ENCODE measurements around the gene GSTM5.
"Not testable (repeated sequence)": the region's sequence is repeated elsewhere in the genome, so short reads cannot be mapped to it uniquely, and the experiment has no call there.

GSTM5 gene

GRCh38 chr1:109697861-109698260, 14.2 kb upstream of the GSTM5 start:
- not testable (repeated sequence) for DNase-seq

- DNase-seq: not testable (repeated sequence)
These were observed 9.1 kb upstream of the GSTM5 start for GRCh38 chr1:109702940-109703339.

GRCh38 chr1:109704173-109704572, 7.9 kb upstream of the GSTM5 start:
- no peak for DNase-seq

- no peak for DNase-seq
These were observed 6.6 kb upstream of the GSTM5 start for GRCh38 chr1:109705411-109705810.

GRCh38 chr1:109708949-109709348, 3.1 kb upstream of the GSTM5 start:
- DNase-seq: not testable (repeated sequence)

- DNase-seq: not testable (repeated sequence)
These were observed 2.2 kb upstream of the GSTM5 start for GRCh38 chr1:109709822-109710221.

GRCh38 chr1:109712321-109712864, 342 bp downstream of the GSTM5 start:
- DNase-seq: no peak

GRCh38 chr1:109713636-109714035, 1.6 kb downstream of the GSTM5 start:
- no peak for DNase-seq

GRCh38 chr1:109714661-109715372, 2.8 kb downstream of the GSTM5 start:
- DNase-seq: no peak

- no peak for DNase-seq
These were observed 4.1 kb downstream of the GSTM5 start for GRCh38 chr1:109716121-109716520.

GRCh38 chr1:109716570-109717090, 4.6 kb downstream of the GSTM5 start:
- DNase-seq: no peak

GRCh38 chr1:109717729-109718128, 5.7 kb downstream of the GSTM5 start:
- no peak for DNase-seq

- DNase-seq: no peak
These were observed 6.4 kb downstream of the GSTM5 start for GRCh38 chr1:109718495-109718894.

- no peak for DNase-seq
These were observed 7.3 kb downstream of the GSTM5 start for GRCh38 chr1:109719337-109719837.

GRCh38 chr1:109721042-109721441, 9.0 kb downstream of the GSTM5 start:
- no peak for DNase-seq

- DNase-seq: no peak
These were observed 9.9 kb downstream of the GSTM5 start for GRCh38 chr1:109721971-109722370.

GRCh38 chr1:109722908-109723691, 11.0 kb downstream of the GSTM5 start:
- no peak for DNase-seq

- no peak for DNase-seq
These were observed 12.9 kb downstream of the GSTM5 start for GRCh38 chr1:109724933-109725332.

- DNase-seq: no peak
These were observed 13.5 kb downstream of the GSTM5 start for GRCh38 chr1:109725510-109725909.

GRCh38 chr1:109726007-109726406, 14.0 kb downstream of the GSTM5 start:
- no peak for DNase-seq

- DNase-seq: no peak
These were observed 14.8 kb downstream of the GSTM5 start for GRCh38 chr1:109726728-109727373.

- DNase-seq: no peak
These were observed 16.8 kb downstream of the GSTM5 start for GRCh38 chr1:109728870-109729269.

GRCh38 chr1:109730666-109731065, 18.6 kb downstream of the GSTM5 start:
- DNase-seq: no peak

All from bone marrow (tissue), 2 donors.